NCI-H510A treated with DMSO at 0.1 percent for 48 hours (cell line): ENCODE results near the gene PCDHGA1.
"Not testable (repeated sequence)": the region's sequence is repeated elsewhere in the genome, so short reads cannot be mapped to it uniquely, and the experiment has no call there.

Source experiments
- DNase-seq: peaks from one replicate; lab custom pipeline; 2025; lab: John Stamatoyannopoulos, UW

The PCDHGA1 gene

GRCh38 chr5:141383345-141383744 lies 53.0 kb downstream of the PCDHGA1 start:
- DNase-seq = no peak

GRCh38 chr5:141384471-141385267 lies 54.4 kb downstream of the PCDHGA1 start:
- no peak for DNase-seq

GRCh38 chr5:141387557-141388311 lies 57.4 kb downstream of the PCDHGA1 start, which contains the start of gene PCDHGB4:
TSS of gene PCDHGB4 (plus strand) at chr5:141387698. CDS start at chr5:141387885, 187 bp downstream.
- not testable (repeated sequence) for DNase-seq

- no peak for DNase-seq
Observed at GRCh38 chr5:141388661-141389060, 58.3 kb downstream of the PCDHGA1 start.

- DNase-seq = no peak
Observed at GRCh38 chr5:141389153-141390042, 59.1 kb downstream of the PCDHGA1 start.

- DNase-seq = no peak
Observed at GRCh38 chr5:141392429-141393198, 62.3 kb downstream of the PCDHGA1 start, which contains the start of gene PCDHGA8. TSS of gene PCDHGA8 (plus strand) at chr5:141392633. CDS start at chr5:141392814, 181 bp downstream.

GRCh38 chr5:141393267-141393666 lies 63.0 kb downstream of the PCDHGA1 start:
- DNase-seq = no peak

- DNase-seq = not testable (repeated sequence)
Observed at GRCh38 chr5:141394401-141395187, 64.3 kb downstream of the PCDHGA1 start.

- not testable (repeated sequence) for DNase-seq
Observed at GRCh38 chr5:141397756-141398551, 67.6 kb downstream of the PCDHGA1 start, which contains the start of gene PCDHGB5. TSS of gene PCDHGB5 (plus strand) at chr5:141397947. CDS start at chr5:141398128, 181 bp downstream.

GRCh38 chr5:141398608-141399007 lies 68.3 kb downstream of the PCDHGA1 start:
- no peak for DNase-seq

GRCh38 chr5:141399555-141400258 lies 69.4 kb downstream of the PCDHGA1 start:
- DNase-seq = no peak

- peak; percentile 6 for DNase-seq
Observed at GRCh38 chr5:141402553-141403243, 72.4 kb downstream of the PCDHGA1 start, which contains the start of gene PCDHGA9. TSS of gene PCDHGA9 (plus strand) at chr5:141402778. CDS start at chr5:141402953, 175 bp downstream.

GRCh38 chr5:141403387-141403786 lies 73.1 kb downstream of the PCDHGA1 start:
- no peak for DNase-seq

- not testable (repeated sequence) for DNase-seq
Observed at GRCh38 chr5:141407790-141408505, 77.6 kb downstream of the PCDHGA1 start, which contains the start of gene PCDHGB6. TSS of gene PCDHGB6 (plus strand) at chr5:141408021. CDS start at chr5:141408203, 182 bp downstream.

- no peak for DNase-seq
Observed at GRCh38 chr5:141409598-141410306, 79.4 kb downstream of the PCDHGA1 start.

- no peak for DNase-seq
Observed at GRCh38 chr5:141411575-141411974, 81.3 kb downstream of the PCDHGA1 start.
